HEK293T (cell line): ENCODE results near the gene WDTC1.

ENCODE experiments used
- ARNT ChIP-seq: fragments of 450-650 bp; IDR thresholded peaks from 2 replicates; pipeline ENCODE4 v1.6.1; 2017; ENCODE audit warnings: mild to moderate bottlenecking
- BHLHE40 ChIP-seq: fragments of 450-650 bp; IDR thresholded peaks from 2 replicates; pipeline ENCODE4 v1.6.1; 2016; ENCODE audit warnings: mild to moderate bottlenecking, moderate library complexity, borderline replicate concordance
- CTBP1 ChIP-seq: fragments of 450-650 bp; IDR thresholded peaks from 2 replicates; pipeline ENCODE4 v1.6.1; 2016; ENCODE audit warnings: borderline replicate concordance
- ELF4 ChIP-seq: fragments of 450-650 bp; IDR thresholded peaks from 2 replicates; pipeline ENCODE4 v1.6.1; 2017; ENCODE audit warnings: antibody characterized with exemption
- FOXA1 ChIP-seq: fragments of 450-650 bp; IDR thresholded peaks from 2 replicates; pipeline ENCODE4 v1.6.1; 2016; ENCODE audit warnings: mild to moderate bottlenecking
- FOXK2 ChIP-seq: fragments of 450-650 bp; IDR thresholded peaks from 2 replicates; pipeline ENCODE4 v1.6.1; 2016; ENCODE audit warnings: mild to moderate bottlenecking
- FOXM1 ChIP-seq: fragments of 450-650 bp; IDR thresholded peaks from 2 replicates; pipeline ENCODE4 v1.6.1; 2017; ENCODE audit warnings: mild to moderate bottlenecking, borderline replicate concordance
- HDGF ChIP-seq: fragments of 450-650 bp; IDR thresholded peaks from 2 replicates; pipeline ENCODE4 v1.6.1; 2017; ENCODE audit warnings: antibody characterized with exemption, borderline replicate concordance
- LEF1 ChIP-seq: fragments of 450-650 bp; IDR thresholded peaks from 2 replicates; pipeline ENCODE4 v1.6.1; 2017; ENCODE audit warnings: mild to moderate bottlenecking, borderline replicate concordance
- NFRKB ChIP-seq: fragments of 450-650 bp; IDR thresholded peaks from 2 replicates; pipeline ENCODE4 v1.6.1; 2016; ENCODE audit warnings: mild to moderate bottlenecking, moderate library complexity
- SP1 ChIP-seq: fragments of 450-650 bp; IDR thresholded peaks from 2 replicates; pipeline ENCODE4 v1.6.1; 2017
- SUZ12 ChIP-seq: fragments of 450-650 bp; IDR thresholded peaks from 2 replicates; pipeline ENCODE4 v1.6.1; 2016; ENCODE audit warnings: mild to moderate bottlenecking
- TARDBP ChIP-seq: fragments of 450-650 bp; IDR thresholded peaks from 2 replicates; pipeline ENCODE4 v1.6.1; 2016
- ZNF384 ChIP-seq: fragments of 450-650 bp; IDR thresholded peaks from 2 replicates; pipeline ENCODE4 v1.6.1; 2016

GRCh38 chr1:27203946-27204345 lies 30.5 kb upstream of the WDTC1 start:
- TF ChIP-seq SUZ12 (no peak), FOXM1 (no peak), BHLHE40 (no peak), SP1 (no peak), LEF1 (no peak), FOXA1 (no peak), NFRKB (no peak), ELF4 (no peak), TARDBP (no peak), CTBP1 (no peak), ZNF384 (no peak), HDGF (no peak), FOXK2 (no peak), ARNT (no peak)
